HepG2 (cell line): ENCODE data around the gene UBE2D4. TPM values are rescaled to one million over a fixed set of nuclear protein-coding genes. Genes with fewer than 3 reads are reported as not detected.
A peak's percentile ranks its signal among the peaks of the same experiment; 100 is the strongest.

Experiments used
- ARNT ChIP-seq: fragments of 450-650 bp; IDR thresholded peaks from 2 replicates; pipeline ENCODE4 v1.6.1; 2017
- CREB1 ChIP-seq, 2 experiments: fragments of 450-650 bp in 1 of 2; IDR thresholded peaks; 2 replicates each; pipeline ENCODE4 v1.6.1; 2016 to 2017; ENCODE audit warnings: control low read depth in 1 of 2, mild to moderate bottlenecking in 1 of 2, missing compliant biosample characterization in 1 of 2, missing genetic modification characterization in 1 of 2
- GABPA ChIP-seq, 2 experiments: IDR thresholded peaks; 2 replicates each; pipeline ENCODE4 v1.6.1; 2011 to 2016; ENCODE audit warnings: low read depth in 2 of 2, low read length in 1 of 2, missing biosample characterization in 1 of 2, missing genetic modification characterization in 1 of 2
- HNRNPUL1 ChIP-seq: fragments of 200-400 bp; formaldehyde crosslinking; IDR thresholded peaks from 2 replicates; pipeline ENCODE4 v1.6.1; 2017; ENCODE audit warnings: low read depth, mild to moderate bottlenecking, low read length, moderate library complexity
- KAT2B ChIP-seq: fragments of 150-350 bp; IDR thresholded peaks from 2 replicates; pipeline ENCODE4 v1.6.1; 2014; ENCODE audit warnings: low read depth, low read length, borderline replicate concordance
- NCOA5 ChIP-seq: sonication (generic); formaldehyde crosslinking; IDR thresholded peaks from 2 replicates; pipeline ENCODE4 v1.4.0; 2020; ENCODE audit warnings: missing genetic modification reagents
- POLR2AphosphoS2 ChIP-seq: IDR thresholded peaks from 2 replicates; pipeline ENCODE4 v1.6.1; 2011; ENCODE audit warnings: low read depth, low read length, improper control_type of control experiment
- REL ChIP-seq: sonication (generic); formaldehyde crosslinking; conservative IDR thresholded peaks from 2 replicates; pipeline ENCODE4 v1.8.0; 2022; ENCODE audit warnings: mild to moderate bottlenecking, missing genetic modification reagents, moderate library complexity
- RFX5 ChIP-seq: IDR thresholded peaks from 2 replicates; pipeline ENCODE4 v1.6.1; 2011; ENCODE audit warnings: low read depth, low read length, improper control_type of control experiment
- STAT6 ChIP-seq: sonication (generic); formaldehyde crosslinking; IDR thresholded peaks from 2 replicates; pipeline ENCODE4 v1.4.0; 2020; ENCODE audit warnings: missing genetic modification reagents, mild to moderate bottlenecking, borderline replicate concordance
- THAP8 ChIP-seq: sonication (generic); formaldehyde crosslinking; IDR thresholded peaks from 2 replicates; pipeline ENCODE4 v1.5.1; 2020; ENCODE audit warnings: missing genetic modification reagents, mild to moderate bottlenecking, borderline replicate concordance
- ZNF12 ChIP-seq: sonication (generic); formaldehyde crosslinking; IDR thresholded peaks from 2 replicates; pipeline ENCODE4 v1.5.0; 2020; ENCODE audit warnings: missing genetic modification reagents
- ZNF232 ChIP-seq: sonication (generic); formaldehyde crosslinking; IDR thresholded peaks from 2 replicates; pipeline ENCODE4 v1.4.0; 2020; ENCODE audit warnings: missing genetic modification reagents, borderline replicate concordance
- ZNF253 ChIP-seq: sonication (generic); formaldehyde crosslinking; IDR thresholded peaks from 2 replicates; pipeline ENCODE4 v1.8.0; 2022; ENCODE audit warnings: mild to moderate bottlenecking, missing genetic modification reagents, borderline replicate concordance
- ZNF33A ChIP-seq: sonication (generic); formaldehyde crosslinking; IDR thresholded peaks from 2 replicates; pipeline ENCODE4 v1.5.1; 2020; ENCODE audit warnings: missing genetic modification reagents, mild to moderate bottlenecking, moderate library complexity, borderline replicate concordance
- ZNF382 ChIP-seq: sonication (generic); formaldehyde crosslinking; IDR thresholded peaks from 2 replicates; pipeline ENCODE4 v1.5.0; 2020; ENCODE audit warnings: missing genetic modification reagents, mild to moderate bottlenecking, borderline replicate concordance
- ZNF761 ChIP-seq: sonication (generic); formaldehyde crosslinking; conservative IDR thresholded peaks from 2 replicates; pipeline ENCODE4 v1.4.0; 2020; ENCODE audit warnings: mild to moderate bottlenecking, missing genetic modification reagents
- polyA plus RNA-seq, 8 experiments: library from polyadenylated mRNA; depleted of rRNA in 3 of 8; stranded (reverse) in 7 of 8; unstranded in 1 of 8; fragments of >200 nt; fragmentation: Illumina TruSeq in 4 of 8; extraction: Trizol in 4 of 8; gene quantifications; 2 replicates each; pipeline versions ENCODE4 v1.2.1 to v1.2.3, GENCODE V29; 2011 to 2016; ENCODE audit warnings: low read depth in 4 of 8, missing spikeins in 1 of 8, mixed read lengths in 1 of 8; ENCODE audit not compliant: insufficient read depth in 1 of 8
- total RNA-seq, 5 experiments: library from RNA; depleted of rRNA; stranded (reverse); fragments of >200 nt; fragmentation: Illumina TruSeq; extraction: Trizol; gene quantifications; 2 replicates each; pipeline ENCODE4 v1.2.3, GENCODE V29; 2016; ENCODE audit warnings: low read depth in 1 of 5
- TF ChIP-seq, protein P1 (sequence below): sonication (generic); formaldehyde crosslinking; IDR thresholded peaks from 2 replicates; pipeline ENCODE4 v1.9.0; 2021; ENCODE audit warnings: missing genetic modification reagents, mild to moderate bottlenecking, borderline replicate concordance
- TF ChIP-seq, protein P2 (sequence below): sonication (generic); formaldehyde crosslinking; IDR thresholded peaks from 2 replicates; pipeline ENCODE4 v1.4.0; 2020; ENCODE audit warnings: missing genetic modification reagents, borderline replicate concordance
- TF ChIP-seq, protein P3 (sequence below): sonication (generic); formaldehyde crosslinking; IDR thresholded peaks from 2 replicates; pipeline ENCODE4 v1.8.1; 2023; ENCODE audit warnings: mild to moderate bottlenecking, missing genetic modification reagents, borderline replicate concordance
- TF ChIP-seq, protein P4 (sequence below): sonication (generic); formaldehyde crosslinking; IDR thresholded peaks from 2 replicates; pipeline ENCODE4 v1.4.0; 2020; ENCODE audit warnings: missing genetic modification reagents; ENCODE audit errors: not compliant biosample characterization

The UBE2D4 gene
- total and polyA plus RNA-seq, 2 of the 13 experiments (the other 11 are each of a cell fraction or from before 2014, with no cell fraction given) = 9.9 to 16.0 TPM

DNA sequence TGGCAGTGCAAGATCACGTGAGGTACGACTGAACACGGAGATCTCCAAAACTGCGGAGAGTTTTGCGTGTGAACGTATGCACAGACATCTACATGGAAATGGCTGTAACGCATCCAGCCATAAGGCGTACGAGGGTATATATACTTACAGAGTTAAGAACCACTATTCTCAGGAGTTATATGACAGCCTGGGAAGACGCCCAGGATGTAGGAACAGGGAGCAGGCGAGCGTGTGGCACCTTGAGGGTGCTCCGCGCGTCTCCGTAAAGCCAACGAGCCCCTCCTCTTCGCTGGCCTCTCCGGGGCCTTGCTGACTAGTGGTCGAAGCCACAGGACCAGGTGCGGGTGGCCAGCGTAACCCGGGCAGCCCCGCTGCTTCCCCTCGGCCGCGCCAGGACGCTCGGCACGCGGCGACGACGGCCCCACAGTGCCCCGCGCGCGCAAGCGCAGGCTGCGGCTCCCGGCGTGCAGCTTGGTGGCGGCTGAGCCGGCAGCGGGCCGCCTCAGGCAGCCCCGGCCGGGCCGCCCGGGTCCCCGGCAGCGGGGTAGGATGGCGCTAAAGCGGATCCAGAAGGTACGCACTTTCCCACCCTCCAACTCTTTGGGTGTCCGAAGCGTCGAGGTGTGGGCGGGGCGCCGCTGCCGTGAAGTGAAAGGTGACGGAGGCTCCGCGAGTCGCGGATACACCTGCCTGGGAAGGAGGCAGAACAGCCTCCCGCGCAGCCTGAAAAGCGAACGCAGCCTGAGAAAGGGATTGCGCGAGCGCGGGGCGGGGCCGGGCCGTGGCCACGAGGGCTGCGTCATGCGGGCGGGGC, at the start of gene UBE2D4 (continued):
- TF ChIP-seq ZNF12 (CRISPR knock-in tag) (peak; percentile 68; the same call in 1 of the 2 replicates), ARNT (no peak), RFX5 (no peak), THAP8 (no peak; the same call in none of the 2 replicates), REL (CRISPR knock-in tag) (no peak), GABPA (IDR thresholded peaks at IDR 0.05; ENCODE audit: low read depth, low read length) (no peak), GABPA (CRISPR knock-in tag; IDR thresholded peaks at IDR 0.05; ENCODE audit: low read depth) (no peak), ZNF382 (no peak), KAT2B (no peak), POLR2AphosphoS2 (no peak), STAT6 (CRISPR knock-in tag) (no peak), ZNF253 (CRISPR knock-in tag) (peak; percentile 90; the same call in 1 of the 2 replicates), ZNF232 (CRISPR knock-in tag) (peak; percentile 82; the same call in 1 of the 2 replicates), HNRNPUL1 (no peak), ZNF33A (no peak), NCOA5 (no peak), ZNF761 (CRISPR knock-in tag) (peak; percentile 96), CREB1 (IDR thresholded peaks at IDR 0.05) (peak; percentile 59), CREB1 (CRISPR knock-in tag; IDR thresholded peaks at IDR 0.05) (no peak)
- TF ChIP-seq, protein P1, sequence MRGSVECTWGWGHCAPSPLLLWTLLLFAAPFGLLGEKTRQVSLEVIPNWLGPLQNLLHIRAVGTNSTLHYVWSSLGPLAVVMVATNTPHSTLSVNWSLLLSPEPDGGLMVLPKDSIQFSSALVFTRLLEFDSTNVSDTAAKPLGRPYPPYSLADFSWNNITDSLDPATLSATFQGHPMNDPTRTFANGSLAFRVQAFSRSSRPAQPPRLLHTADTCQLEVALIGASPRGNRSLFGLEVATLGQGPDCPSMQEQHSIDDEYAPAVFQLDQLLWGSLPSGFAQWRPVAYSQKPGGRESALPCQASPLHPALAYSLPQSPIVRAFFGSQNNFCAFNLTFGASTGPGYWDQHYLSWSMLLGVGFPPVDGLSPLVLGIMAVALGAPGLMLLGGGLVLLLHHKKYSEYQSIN (CRISPR knock-in tag) = no peak; the same call in 1 of the 2 replicates
- TF ChIP-seq, protein P2, sequence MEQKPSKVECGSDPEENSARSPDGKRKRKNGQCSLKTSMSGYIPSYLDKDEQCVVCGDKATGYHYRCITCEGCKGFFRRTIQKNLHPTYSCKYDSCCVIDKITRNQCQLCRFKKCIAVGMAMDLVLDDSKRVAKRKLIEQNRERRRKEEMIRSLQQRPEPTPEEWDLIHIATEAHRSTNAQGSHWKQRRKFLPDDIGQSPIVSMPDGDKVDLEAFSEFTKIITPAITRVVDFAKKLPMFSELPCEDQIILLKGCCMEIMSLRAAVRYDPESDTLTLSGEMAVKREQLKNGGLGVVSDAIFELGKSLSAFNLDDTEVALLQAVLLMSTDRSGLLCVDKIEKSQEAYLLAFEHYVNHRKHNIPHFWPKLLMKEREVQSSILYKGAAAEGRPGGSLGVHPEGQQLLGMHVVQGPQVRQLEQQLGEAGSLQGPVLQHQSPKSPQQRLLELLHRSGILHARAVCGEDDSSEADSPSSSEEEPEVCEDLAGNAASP (CRISPR knock-in tag) = peak; percentile 9; the same call in 1 of the 2 replicates
- TF ChIP-seq, protein P3, sequence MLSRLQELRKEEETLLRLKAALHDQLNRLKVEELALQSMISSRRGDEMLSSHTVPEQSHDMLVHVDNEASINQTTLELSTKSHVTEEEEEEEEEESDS (CRISPR knock-in tag) = peak; percentile 84; the same call in 1 of the 2 replicates
- TF ChIP-seq, protein P4, sequence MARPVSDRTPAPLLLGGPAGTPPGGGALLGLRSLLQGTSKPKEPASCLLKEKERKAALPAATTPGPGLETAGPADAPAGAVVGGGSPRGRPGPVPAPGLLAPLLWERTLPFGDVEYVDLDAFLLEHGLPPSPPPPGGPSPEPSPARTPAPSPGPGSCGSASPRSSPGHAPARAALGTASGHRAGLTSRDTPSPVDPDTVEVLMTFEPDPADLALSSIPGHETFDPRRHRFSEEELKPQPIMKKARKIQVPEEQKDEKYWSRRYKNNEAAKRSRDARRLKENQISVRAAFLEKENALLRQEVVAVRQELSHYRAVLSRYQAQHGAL (CRISPR knock-in tag) = peak; percentile 49
